ENCODE measurements around the gene CTAG2. TPM values are rescaled to one million over a fixed set of nuclear protein-coding genes. Genes with fewer than 3 reads are reported as not detected.
"Not testable (repeated sequence)": the region's sequence is repeated elsewhere in the genome, so short reads cannot be mapped to it uniquely, and the experiment has no call there.

The CTAG2 gene
- polyA plus RNA-seq = not detected in 3 replicates
- polyA plus RNA-seq (2011; ENCODE audit: low read depth) = not detected
- polyA plus RNA-seq (2011; cell fraction: cytosol; rRNA removed) = not detected in 2 replicates
- not detected in 2 replicates for polyA plus RNA-seq (2011; cell fraction: nucleus; rRNA removed)
- not detected in 2 replicates for polyA plus RNA-seq (2012; ENCODE audit: low replicate concordance)
- not detected in 3 replicates for polyA minus RNA-seq
- polyA minus RNA-seq (2011; cell fraction: cytosol; rRNA and poly(A)+ RNA removed) = not detected
- not detected in 2 replicates for polyA minus RNA-seq (2011; cell fraction: nucleus; rRNA and poly(A)+ RNA removed)

GRCh38 chrX:154653413-154653812 lies at the start of gene CTAG2:
Gene CTAG2, minus strand, starts transcription at chrX:154653579. Its CDS starts 64 bp downstream, at chrX:154653515.
- H3K27me3 ChIP-seq (ENCODE audit: control insufficient read depth, extremely low read depth, insufficient read depth, low read length); dilution Hi-C loops (cut with MboI; ENCODE audit: extremely low pct_ligation_motif_present, low sequenced_read_pairs); H3K79me2 ChIP-seq (ENCODE audit: control insufficient read depth, insufficient read depth, low read length); H3K36me3 ChIP-seq (ENCODE audit: control insufficient read depth in 2 of 2, extremely low read depth in 1 of 2, insufficient read depth in 2 of 2, low read length in 2 of 2); H2AFZ ChIP-seq (ENCODE audit: control insufficient read depth, low read length); DNase-seq (ENCODE audit: low read depth, low spot score); H3K4me3 ChIP-seq (ENCODE audit: control insufficient read depth in 2 of 3, extremely low read depth in 1 of 3, insufficient read depth in 2 of 3, low read depth in 1 of 3, low read length in 3 of 3); FAIRE-seq; H3K9me1 ChIP-seq (ENCODE audit: control insufficient read depth, extremely low read depth, insufficient read depth, low read length); H4K20me1 ChIP-seq (ENCODE audit: control insufficient read depth, extremely low read depth, insufficient read depth, low read length); H3K9me3 ChIP-seq (ENCODE audit: control insufficient read depth, low read depth, low read length); H3K9ac ChIP-seq (ENCODE audit: control insufficient read depth, extremely low read depth, insufficient read depth, low read length); H3K4me2 ChIP-seq (ENCODE audit: control insufficient read depth, extremely low read depth, insufficient read depth, low read depth, low read length); H3K27ac ChIP-seq (ENCODE audit: control insufficient read depth, insufficient read depth, low read length); H3K4me1 ChIP-seq (ENCODE audit: control insufficient read depth, extremely low read depth, insufficient read depth, low read length): not testable (repeated sequence)

- no peaks in the 10 kb centered on the region for H3K27me3 ChIP-seq (ENCODE audit: control insufficient read depth, extremely low read depth, insufficient read depth, low read length)
- H3K36me3 ChIP-seq (ENCODE audit: control insufficient read depth in 2 of 2, extremely low read depth in 1 of 2, insufficient read depth in 2 of 2, low read length in 2 of 2) = no peaks in the 10 kb centered on the region
- H3K9me3 ChIP-seq (ENCODE audit: control insufficient read depth, low read depth, low read length) = no peaks in the 10 kb centered on the region
- dilution Hi-C loops (cut with MboI; ENCODE audit: extremely low pct_ligation_motif_present, low sequenced_read_pairs) = no loop called here
- H3K4me3 ChIP-seq (ENCODE audit: control insufficient read depth in 2 of 3, extremely low read depth in 1 of 3, insufficient read depth in 2 of 3, low read depth in 1 of 3, low read length in 3 of 3) = no peak overlapping the region
- no peaks in the 10 kb centered on the region for H3K9me1 ChIP-seq (ENCODE audit: control insufficient read depth, extremely low read depth, insufficient read depth, low read length)
- H3K4me2 ChIP-seq (ENCODE audit: control insufficient read depth, extremely low read depth, insufficient read depth, low read depth, low read length) = no peak overlapping the region
- H3K79me2 ChIP-seq (ENCODE audit: control insufficient read depth, insufficient read depth, low read length) = no peaks in the 10 kb centered on the region
- no peaks in the 10 kb centered on the region for H4K20me1 ChIP-seq (ENCODE audit: control insufficient read depth, extremely low read depth, insufficient read depth, low read length)
- no peaks in the 10 kb centered on the region for H3K4me1 ChIP-seq (ENCODE audit: control insufficient read depth, extremely low read depth, insufficient read depth, low read length)
- no peak overlapping the region for H3K27ac ChIP-seq (ENCODE audit: control insufficient read depth, insufficient read depth, low read length)
- TF ChIP-seq CTCF (optimal IDR thresholded peaks at IDR 0.05 in 1 of 3, IDR thresholded peaks at IDR 0.05 in 1 of 3, conservative IDR thresholded peaks at IDR 0.05 in 1 of 3; ENCODE audit: extremely low read depth in 1 of 3, insufficient read depth in 2 of 3, low read length in 3 of 3) (no peak), EZH2 (IDR thresholded peaks at IDR 0.05; ENCODE audit: low read length) (no peak)
- no peak overlapping the region for H3K9ac ChIP-seq (ENCODE audit: control insufficient read depth, extremely low read depth, insufficient read depth, low read length)
- no peak for FAIRE-seq
- H2AFZ ChIP-seq (ENCODE audit: control insufficient read depth, low read length) = no peak overlapping the region
- no peak for DNase-seq (ENCODE audit: low read depth, low spot score)
Observed at GRCh38 chrX:154698630-154699248, 45.4 kb upstream of the CTAG2 start.

Measured in keratinocyte (primary cell).